ENCODE results near the gene EFCC1.

DNA sequence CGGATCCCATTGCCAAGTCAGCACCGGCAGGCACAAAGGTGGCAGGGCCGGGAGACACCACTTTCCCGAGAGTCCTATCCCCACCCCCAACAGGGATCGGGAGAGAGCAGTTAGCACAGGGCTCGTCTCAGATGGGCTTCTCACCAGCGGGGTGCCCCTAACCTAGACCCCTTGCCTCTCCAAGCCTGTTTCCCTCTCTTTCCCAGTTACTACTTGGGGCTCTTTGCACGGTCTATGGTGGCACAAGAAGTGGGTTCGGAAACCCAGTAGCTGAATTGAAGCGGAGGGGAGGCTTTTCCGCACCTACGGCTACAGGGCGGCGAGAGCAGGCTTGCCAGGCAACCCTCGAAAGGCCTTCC, 383 bp upstream of the EFCC1 start:
- TF ChIP-seq, protein P1, sequence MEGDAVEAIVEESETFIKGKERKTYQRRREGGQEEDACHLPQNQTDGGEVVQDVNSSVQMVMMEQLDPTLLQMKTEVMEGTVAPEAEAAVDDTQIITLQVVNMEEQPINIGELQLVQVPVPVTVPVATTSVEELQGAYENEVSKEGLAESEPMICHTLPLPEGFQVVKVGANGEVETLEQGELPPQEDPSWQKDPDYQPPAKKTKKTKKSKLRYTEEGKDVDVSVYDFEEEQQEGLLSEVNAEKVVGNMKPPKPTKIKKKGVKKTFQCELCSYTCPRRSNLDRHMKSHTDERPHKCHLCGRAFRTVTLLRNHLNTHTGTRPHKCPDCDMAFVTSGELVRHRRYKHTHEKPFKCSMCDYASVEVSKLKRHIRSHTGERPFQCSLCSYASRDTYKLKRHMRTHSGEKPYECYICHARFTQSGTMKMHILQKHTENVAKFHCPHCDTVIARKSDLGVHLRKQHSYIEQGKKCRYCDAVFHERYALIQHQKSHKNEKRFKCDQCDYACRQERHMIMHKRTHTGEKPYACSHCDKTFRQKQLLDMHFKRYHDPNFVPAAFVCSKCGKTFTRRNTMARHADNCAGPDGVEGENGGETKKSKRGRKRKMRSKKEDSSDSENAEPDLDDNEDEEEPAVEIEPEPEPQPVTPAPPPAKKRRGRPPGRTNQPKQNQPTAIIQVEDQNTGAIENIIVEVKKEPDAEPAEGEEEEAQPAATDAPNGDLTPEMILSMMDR (IDR thresholded peaks at IDR 0.05; ENCODE audit: low read depth, low read length), result no peak
- TF ChIP-seq EZH2phosphoT487 (IDR thresholded peaks at IDR 0.05; ENCODE audit: low read depth), result no peak
